CD4-positive, CD25-positive, alpha-beta regulatory T cell (primary cell): ENCODE measurements around the gene C12orf50. TPM values are rescaled to one million over a fixed set of nuclear protein-coding genes. Genes with fewer than 3 reads are reported as not detected.

Source experiments
- ATAC-seq, 2 donors: fragments of 150-1000 bp; cut with Tn5 transposase; one replicate each; pipeline ENCODE4 v1.10.0; 2021; ENCODE audit warnings: low read depth in 2 of 2, moderate number of reproducible peaks in 2 of 2, moderate library complexity in 1 of 2
- DNase-seq, 3 donors: peaks; one replicate each; pipeline versions ENCODE4 v3.0.0 to v3.0.0-alpha.2; 2012 to 2022; ENCODE audit warnings: mixed read lengths in 1 of 3
- H3K27ac ChIP-seq: one replicate; pipeline ENCODE4 v1.7.0; 2013; ENCODE audit warnings: mild to moderate bottlenecking, low read length; ENCODE audit not compliant: insufficient read depth, poor library complexity, severe bottlenecking
- H3K27me3 ChIP-seq: one replicate; pipeline ENCODE4 v1.7.0; 2013; ENCODE audit warnings: low read length; ENCODE audit not compliant: control insufficient read depth, insufficient read depth
- H3K36me3 ChIP-seq: one replicate; pipeline ENCODE4 v1.7.0; 2013; ENCODE audit warnings: mild to moderate bottlenecking, low read length, moderate library complexity; ENCODE audit not compliant: control insufficient read depth, insufficient read depth
- H3K4me1 ChIP-seq: 2 replicates; pipeline ENCODE4 v1.7.0; 2013; ENCODE audit warnings: mild to moderate bottlenecking, low read length; ENCODE audit not compliant: insufficient read depth, control insufficient read depth, poor library complexity, severe bottlenecking
- H3K4me3 ChIP-seq: one replicate; pipeline ENCODE4 v1.7.0; 2013; ENCODE audit warnings: low read depth, mild to moderate bottlenecking, low read length, moderate library complexity
- H3K9me3 ChIP-seq, 2 experiments: 1 replicate in 1 of 2; 2 replicates in 1 of 2; pipeline ENCODE4 v1.7.0; 2013; ENCODE audit warnings: low read length in 2 of 2, mild to moderate bottlenecking in 1 of 2, moderate library complexity in 1 of 2; ENCODE audit not compliant: control insufficient read depth in 2 of 2
- H3K27ac Mint-ChIP-seq, 3 donors: one replicate each; pipeline ENCODE4 v1.8.0; 2020 to 2022; ENCODE audit warnings: mild to moderate bottlenecking in 3 of 3, mixed read lengths in 3 of 3, moderate library complexity in 2 of 3
- H3K27me3 Mint-ChIP-seq: one replicate; pipeline ENCODE4 v1.8.0; 2022; ENCODE audit warnings: mild to moderate bottlenecking, mixed read lengths
- H3K36me3 Mint-ChIP-seq: one replicate; pipeline ENCODE4 v1.8.0; 2020; ENCODE audit warnings: mixed read lengths
- H3K4me1 Mint-ChIP-seq, 4 donors: one replicate each; pipeline ENCODE4 v1.8.0; 2020 to 2022; ENCODE audit warnings: mixed read lengths in 4 of 4, mild to moderate bottlenecking in 1 of 4
- H3K4me3 Mint-ChIP-seq, 4 donors: one replicate each; pipeline ENCODE4 v1.8.0; 2020 to 2022; ENCODE audit warnings: mild to moderate bottlenecking in 4 of 4, mixed read lengths in 4 of 4, moderate library complexity in 3 of 4
- H3K9me3 Mint-ChIP-seq, 7 donors: one replicate each; pipeline ENCODE4 v1.8.0; 2020 to 2022; ENCODE audit warnings: mixed read lengths in 7 of 7, mild to moderate bottlenecking in 3 of 7, moderate library complexity in 2 of 7
- polyA plus RNA-seq, 4 donors: library from polyadenylated mRNA; unstranded; fragments of 300-500 nt; fragmentation: Illumina TruSeq; gene quantifications; one replicate each; pipeline ENCODE4 v1.2.3, GENCODE V29; 2021
- total RNA-seq: library from RNA; stranded (reverse); gene quantifications from one replicate; pipeline ENCODE4 v1.2.3, GENCODE V29; 2022

The C12orf50 gene
- total and polyA plus RNA-seq, 5 donors from 2014 or later, result 0.15 TPM; not detected in 4

GRCh38 chr12:87952850-87953249, 76.4 kb downstream of the C12orf50 start:
- H3K4me3 Mint-ChIP-seq, result no peak overlapping the region

GRCh38 chr12:87952223-87952622, 77.0 kb downstream of the C12orf50 start:
- Histone ChIP-seq H3K9me3 (no peaks in the 10 kb centered on the region), H3K4me1 (no peaks in the 10 kb centered on the region), H3K4me3 (no peak overlapping the region), H3K27me3 (no peaks in the 10 kb centered on the region), H3K36me3 (no peaks in the 10 kb centered on the region), H3K27ac (no peak overlapping the region)
- H3K4me1 Mint-ChIP-seq, result peaks cover 0 to 5% (median 0%) of the 10 kb centered on the region in 4 donors
- no peaks in the 10 kb centered on the region for H3K27me3 Mint-ChIP-seq
- no peaks in the 10 kb centered on the region for H3K36me3 Mint-ChIP-seq
- ATAC-seq (no peak), DNase-seq (no peak)
- no peak overlapping the region for H3K27ac Mint-ChIP-seq
- no peak overlapping the region for H3K4me3 Mint-ChIP-seq
- H3K9me3 Mint-ChIP-seq, result peaks cover 0 to 8% (median 0%) of the 10 kb centered on the region in 7 donors

More at GRCh38 chr12:87952850-87953249, 76.4 kb downstream of the C12orf50 start:
- no peak overlapping the region for H3K27ac Mint-ChIP-seq
- H3K4me1 Mint-ChIP-seq, result peaks cover 0 to 5% (median 0%) of the 10 kb centered on the region in 4 donors
- no peak for DNase-seq
- ATAC-seq, result no peak
- H3K27ac ChIP-seq, result no peak overlapping the region
- H3K27me3 Mint-ChIP-seq, result no peaks in the 10 kb centered on the region
- no peaks in the 10 kb centered on the region for H3K36me3 ChIP-seq
- no peaks in the 10 kb centered on the region for H3K9me3 ChIP-seq
- peaks cover 0 to 8% (median 0%) of the 10 kb centered on the region in 7 donors for H3K9me3 Mint-ChIP-seq
- no peaks in the 10 kb centered on the region for H3K36me3 Mint-ChIP-seq
- H3K4me1 ChIP-seq, result no peaks in the 10 kb centered on the region
- H3K4me3 ChIP-seq, result no peak overlapping the region
- no peaks in the 10 kb centered on the region for H3K27me3 ChIP-seq

- H3K27ac Mint-ChIP-seq, result no peak overlapping the region
- no peaks in the 10 kb centered on the region for H3K27me3 ChIP-seq
- DNase-seq (no peak), ATAC-seq (no peak)
- H3K9me3 ChIP-seq, result no peaks in the 10 kb centered on the region
- H3K9me3 Mint-ChIP-seq, result peaks cover 0 to 13% (median 0%) of the 10 kb centered on the region in 7 donors
- no peaks in the 10 kb centered on the region for H3K36me3 ChIP-seq
- H3K4me3 ChIP-seq, result no peak overlapping the region
- H3K4me1 Mint-ChIP-seq, result no peaks in the 10 kb centered on the region
- no peaks in the 10 kb centered on the region for H3K27me3 Mint-ChIP-seq
- H3K27ac ChIP-seq, result no peak overlapping the region
- no peak overlapping the region for H3K4me3 Mint-ChIP-seq
- H3K4me1 ChIP-seq, result no peaks in the 10 kb centered on the region
- H3K36me3 Mint-ChIP-seq, result no peaks in the 10 kb centered on the region
Observed at GRCh38 chr12:87943762-87944161, 85.4 kb downstream of the C12orf50 start.

GRCh38 chr12:87943023-87943422, 86.2 kb downstream of the C12orf50 start:
- Histone ChIP-seq H3K4me3 (no peak overlapping the region), H3K36me3 (no peaks in the 10 kb centered on the region), H3K9me3 (no peaks in the 10 kb centered on the region), H3K27ac (no peak overlapping the region), H3K27me3 (no peaks in the 10 kb centered on the region), H3K4me1 (no peaks in the 10 kb centered on the region)
- Mint-ChIP-seq H3K9me3 (peaks cover 0 to 12% (median 0%) of the 10 kb centered on the region in 7 donors), H3K36me3 (no peaks in the 10 kb centered on the region), H3K27ac (no peak overlapping the region), H3K4me3 (no peak overlapping the region), H3K27me3 (no peaks in the 10 kb centered on the region), H3K4me1 (no peaks in the 10 kb centered on the region)
- no peak for ATAC-seq
- no peak for DNase-seq

- no peaks in the 10 kb centered on the region for H3K27me3 Mint-ChIP-seq
- peaks cover 0 to 6% (median 2%) of the 10 kb centered on the region in 7 donors for H3K9me3 Mint-ChIP-seq
- DNase-seq, result no peak
- Histone ChIP-seq H3K36me3 (no peaks in the 10 kb centered on the region), H3K27me3 (no peaks in the 10 kb centered on the region), H3K27ac (no peak overlapping the region), H3K4me1 (no peaks in the 10 kb centered on the region), H3K4me3 (no peak overlapping the region), H3K9me3 (no peaks in the 10 kb centered on the region)
- H3K27ac Mint-ChIP-seq, result no peak overlapping the region
- no peaks in the 10 kb centered on the region for H3K4me1 Mint-ChIP-seq
- ATAC-seq, result no peak
- no peak overlapping the region for H3K4me3 Mint-ChIP-seq
- no peaks in the 10 kb centered on the region for H3K36me3 Mint-ChIP-seq
Observed at GRCh38 chr12:87939182-87939581, 90.0 kb downstream of the C12orf50 start.

- Histone ChIP-seq H3K36me3 (no peaks in the 10 kb centered on the region), H3K9me3 (no peaks in the 10 kb centered on the region), H3K27ac (no peak overlapping the region), H3K4me1 (no peaks in the 10 kb centered on the region), H3K4me3 (no peak overlapping the region), H3K27me3 (no peaks in the 10 kb centered on the region)
- ATAC-seq (no peak), DNase-seq (no peak)
- H3K9me3 Mint-ChIP-seq, result peaks cover 0 to 6% (median 0%) of the 10 kb centered on the region in 7 donors
- H3K36me3 Mint-ChIP-seq, result no peaks in the 10 kb centered on the region
- no peak overlapping the region for H3K27ac Mint-ChIP-seq
- H3K4me1 Mint-ChIP-seq, result no peaks in the 10 kb centered on the region
- H3K27me3 Mint-ChIP-seq, result no peaks in the 10 kb centered on the region
- H3K4me3 Mint-ChIP-seq, result no peak overlapping the region
Observed at GRCh38 chr12:87935216-87935615, 94.0 kb downstream of the C12orf50 start.

- Mint-ChIP-seq H3K4me1 (no peaks in the 10 kb centered on the region), H3K9me3 (peaks cover 0 to 6% (median 2%) of the 10 kb centered on the region in 7 donors), H3K36me3 (no peaks in the 10 kb centered on the region), H3K4me3 (no peak overlapping the region), H3K27ac (no peak overlapping the region), H3K27me3 (no peaks in the 10 kb centered on the region)
- Histone ChIP-seq H3K27me3 (no peaks in the 10 kb centered on the region), H3K9me3 (no peaks in the 10 kb centered on the region), H3K36me3 (no peaks in the 10 kb centered on the region), H3K27ac (no peak overlapping the region), H3K4me3 (no peak overlapping the region), H3K4me1 (no peaks in the 10 kb centered on the region)
- DNase-seq, result no peak
- no peak for ATAC-seq
Observed at GRCh38 chr12:87933991-87934390, 95.2 kb downstream of the C12orf50 start.

- no peak overlapping the region for H3K4me3 ChIP-seq
- H3K27ac Mint-ChIP-seq, result peak overlapping the region in 1 of 3 donors; percentile 12
- no peak for DNase-seq
- H3K9me3 Mint-ChIP-seq, result peaks cover 0 to 6% (median 2%) of the 10 kb centered on the region in 7 donors
- no peaks in the 10 kb centered on the region for H3K4me1 Mint-ChIP-seq
- H3K9me3 ChIP-seq, result no peaks in the 10 kb centered on the region
- no peaks in the 10 kb centered on the region for H3K36me3 ChIP-seq
- no peaks in the 10 kb centered on the region for H3K36me3 Mint-ChIP-seq
- ATAC-seq, result no peak
- H3K27me3 ChIP-seq, result no peaks in the 10 kb centered on the region
- no peaks in the 10 kb centered on the region for H3K27me3 Mint-ChIP-seq
- no peak overlapping the region for H3K27ac ChIP-seq
- no peak overlapping the region for H3K4me3 Mint-ChIP-seq
- no peaks in the 10 kb centered on the region for H3K4me1 ChIP-seq
Observed at GRCh38 chr12:87931812-87932211, 97.4 kb downstream of the C12orf50 start.
